Right renal cortex interstitium (tissue), 3 donors: ENCODE results near the gene HDGFL2. TPM values are rescaled to one million over a fixed set of nuclear protein-coding genes. Genes with fewer than 3 reads are reported as not detected.

ENCODE experiments used
- DNase-seq, 3 donors: peaks; one replicate each; pipeline ENCODE4 v3.0.0-alpha.2; 2013; ENCODE audit warnings: low read depth in 3 of 3, low spot score in 2 of 3
- polyA plus RNA-seq, 3 donors: library from polyadenylated mRNA; unstranded; fragments of 120-200 nt; gene quantifications; one replicate each; pipeline ENCODE4 v1.2.1, GENCODE V29; 2013; ENCODE audit not compliant: insufficient read length in 3 of 3

The HDGFL2 gene
- polyA plus RNA-seq, 3 donors: 58.9 to 66.0 (median 62.3) TPM

- DNase-seq: no peak
Observed at GRCh38 chr19:4548238-4548584, 76.1 kb downstream of the HDGFL2 start.

DNA sequence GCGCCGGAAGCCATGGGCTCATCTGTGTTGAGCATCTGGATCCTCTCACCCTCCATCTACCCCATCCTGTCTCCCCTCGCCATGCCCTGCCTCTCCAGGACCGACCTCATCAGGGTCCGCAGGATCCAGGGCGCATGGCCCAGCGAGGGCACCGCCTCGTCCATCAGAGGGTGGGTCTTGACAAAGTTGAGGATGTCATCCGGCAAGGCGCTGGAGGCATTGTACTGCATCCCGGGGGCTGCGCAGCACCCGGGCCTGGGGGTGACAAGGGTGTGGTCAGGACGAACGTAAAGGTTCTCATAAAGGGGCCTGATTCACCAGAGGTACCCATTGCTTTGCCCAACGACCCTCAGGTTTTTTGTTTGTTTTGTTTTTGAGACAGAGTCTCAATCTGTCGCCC, 77.9 kb downstream of the HDGFL2 start:
- no peak for DNase-seq

DNA sequence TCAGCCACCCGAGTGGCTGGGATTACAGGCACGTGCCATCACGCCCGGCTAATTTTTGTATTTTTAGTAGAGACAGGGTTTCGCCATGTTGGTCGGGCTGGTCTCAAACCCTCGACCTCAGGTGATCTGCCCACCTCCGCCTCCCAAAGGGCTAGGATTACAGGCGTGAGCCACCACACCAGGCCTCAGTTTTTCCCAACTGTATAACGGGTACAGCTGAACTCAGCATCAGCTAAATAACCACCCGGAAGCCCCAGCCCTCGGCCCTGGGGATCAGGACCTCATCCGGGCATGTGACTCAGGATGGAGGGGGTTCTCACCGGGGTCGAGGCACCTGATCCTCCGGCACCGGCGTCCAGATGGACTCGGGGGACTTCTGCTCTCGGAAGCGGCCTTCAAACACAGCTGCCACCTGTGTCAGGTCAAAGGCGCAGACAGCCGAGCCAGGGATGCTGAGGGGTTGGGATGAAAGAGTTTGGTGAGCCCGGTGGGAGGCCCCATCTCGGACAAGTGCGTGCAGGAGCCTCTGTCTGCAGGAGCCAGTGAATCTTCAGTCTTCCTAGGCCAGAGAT, 78.5 kb downstream of the HDGFL2 start:
- DNase-seq: no peak

Other genes starting within 250 kb of the HDGFL2 start
- gene EBI3, start 242.8 kb upstream of the HDGFL2 start, polyA plus RNA-seq: under 1 TPM; 0.40 to 0.56 (median 0.49) TPM
- gene YJU2, start 225.2 kb upstream of the HDGFL2 start, polyA plus RNA-seq: 10 to 100 TPM; 21.3 to 22.1 (median 22.0) TPM
- gene SHD, start 193.0 kb upstream of the HDGFL2 start, polyA plus RNA-seq: 1 to 10 TPM; 1.3 to 1.6 (median 1.3) TPM
- under 1 TPM in 2 of 3 donors, not detected in 1; 0.14 to 0.28 TPM for gene TMIGD2, start 169.9 kb upstream of the HDGFL2 start, polyA plus RNA-seq
- gene FSD1, start 167.7 kb upstream of the HDGFL2 start, polyA plus RNA-seq: 1 to 10 TPM; 4.3 to 5.4 (median 5.0) TPM
- 10 to 100 TPM; 22.6 to 30.0 (median 24.5) TPM for gene STAP2, start 133.5 kb upstream of the HDGFL2 start, polyA plus RNA-seq
- 10 to 100 TPM; 21.0 to 24.9 (median 24.4) TPM for gene MPND, start 128.7 kb upstream of the HDGFL2 start, polyA plus RNA-seq
- 10 to 100 TPM; 50.8 to 62.5 (median 50.9) TPM for gene SH3GL1, start 71.8 kb upstream of the HDGFL2 start, polyA plus RNA-seq
- gene CHAF1A, start 69.7 kb upstream of the HDGFL2 start, polyA plus RNA-seq: 10 to 100 TPM; 21.3 to 26.1 (median 21.3) TPM
- 10 to 100 TPM; 75.7 to 95.3 (median 87.0) TPM for gene UBXN6, start 14.5 kb upstream of the HDGFL2 start, polyA plus RNA-seq
- under 1 TPM; 0.37 to 0.59 (median 0.57) TPM for gene PLIN4, start 46.2 kb downstream of the HDGFL2 start, polyA plus RNA-seq
- gene PLIN5, start 62.9 kb downstream of the HDGFL2 start, polyA plus RNA-seq: 1 to 10 TPM; 2.3 to 3.2 (median 2.3) TPM
- gene LRG1, start 67.7 kb downstream of the HDGFL2 start, polyA plus RNA-seq: under 1 TPM; 0.44 to 0.65 (median 0.57) TPM
- gene SEMA6B, start 87.4 kb downstream of the HDGFL2 start, polyA plus RNA-seq: 1 to 10 TPM; 1.7 to 2.7 (median 2.2) TPM
- 10 to 100 TPM; 11.4 to 15.2 (median 12.5) TPM for gene TNFAIP8L1, start 167.2 kb downstream of the HDGFL2 start, polyA plus RNA-seq
- 10 to 100 TPM; 64.0 to 72.1 (median 71.4) TPM for gene MYDGF, start 198.0 kb downstream of the HDGFL2 start, polyA plus RNA-seq